NCI-H748 treated with DMSO at 0.1 percent for 48 hours (cell line): ENCODE data around the gene RHBDF2.
"Not testable (repeated sequence)": the region's sequence is repeated elsewhere in the genome, so short reads cannot be mapped to it uniquely, and the experiment has no call there.

Experiments
- DNase-seq: peaks from one replicate; lab custom pipeline; 2025; lab: John Stamatoyannopoulos, UW

The RHBDF2 gene

GRCh38 chr17:76538281-76538931 is 37.2 kb upstream of the RHBDF2 start:
- no peak for DNase-seq

GRCh38 chr17:76537578-76538280 is 36.5 kb upstream of the RHBDF2 start, which contains the start of gene CYGB:
CYGB (minus strand) TSS chr17:76537709; CDS start chr17:76537542, 167 bp downstream.
- no peak for DNase-seq

GRCh38 chr17:76537288-76537577 is 36.0 kb upstream of the RHBDF2 start:
- DNase-seq, result no peak

GRCh38 chr17:76536511-76537287 is 35.5 kb upstream of the RHBDF2 start:
- DNase-seq, result no peak

GRCh38 chr17:76535788-76536510 is 34.7 kb upstream of the RHBDF2 start:
- no peak for DNase-seq

GRCh38 chr17:76534831-76535732 is 33.9 kb upstream of the RHBDF2 start:
- DNase-seq, result no peak

GRCh38 chr17:76533640-76534359 is 32.6 kb upstream of the RHBDF2 start:
- not testable (repeated sequence) for DNase-seq

- no peak for DNase-seq
Observed at GRCh38 chr17:76532072-76532651, 30.9 kb upstream of the RHBDF2 start.

GRCh38 chr17:76531486-76532038 is 30.3 kb upstream of the RHBDF2 start:
- no peak for DNase-seq

GRCh38 chr17:76530811-76531485 is 29.7 kb upstream of the RHBDF2 start:
- no peak for DNase-seq

GRCh38 chr17:76530095-76530723 is 29.0 kb upstream of the RHBDF2 start:
- DNase-seq, result no peak

GRCh38 chr17:76529224-76530094 is 28.2 kb upstream of the RHBDF2 start:
- no peak for DNase-seq

- no peak for DNase-seq
Observed at GRCh38 chr17:76528528-76529223, 27.5 kb upstream of the RHBDF2 start.

GRCh38 chr17:76528156-76528527 is 26.9 kb upstream of the RHBDF2 start:
- no peak for DNase-seq

- no peak for DNase-seq
Observed at GRCh38 chr17:76527430-76528111, 26.3 kb upstream of the RHBDF2 start.

GRCh38 chr17:76527016-76527415 is 25.8 kb upstream of the RHBDF2 start:
- not testable (repeated sequence) for DNase-seq

GRCh38 chr17:76525513-76525833 is 24.2 kb upstream of the RHBDF2 start:
- DNase-seq, result not testable (repeated sequence)
